ENCODE results near the gene UPK3A.

Gene UPK3A

GRCh38 chr22:45242778-45243191 is 42.0 kb upstream of the UPK3A start:
- no peak overlapping the region for H3K9ac ChIP-seq (ENCODE audit: low read length)
- H3K36me3 ChIP-seq (replicated peaks; ENCODE audit: insufficient read depth, low read length), result no peaks in the 10 kb centered on the region
- peaks cover 27% of the 10 kb centered on the region for H3K79me2 ChIP-seq (ENCODE audit: low read length)
- H2AFZ ChIP-seq (ENCODE audit: low read length), result no peak overlapping the region
- H3K27ac ChIP-seq (ENCODE audit: low read length), result no peak overlapping the region
- TF ChIP-seq EZH2 (optimal IDR thresholded peaks at IDR 0.05; ENCODE audit: low read depth, low read length), result no peak
- TF ChIP-seq, protein P1, sequence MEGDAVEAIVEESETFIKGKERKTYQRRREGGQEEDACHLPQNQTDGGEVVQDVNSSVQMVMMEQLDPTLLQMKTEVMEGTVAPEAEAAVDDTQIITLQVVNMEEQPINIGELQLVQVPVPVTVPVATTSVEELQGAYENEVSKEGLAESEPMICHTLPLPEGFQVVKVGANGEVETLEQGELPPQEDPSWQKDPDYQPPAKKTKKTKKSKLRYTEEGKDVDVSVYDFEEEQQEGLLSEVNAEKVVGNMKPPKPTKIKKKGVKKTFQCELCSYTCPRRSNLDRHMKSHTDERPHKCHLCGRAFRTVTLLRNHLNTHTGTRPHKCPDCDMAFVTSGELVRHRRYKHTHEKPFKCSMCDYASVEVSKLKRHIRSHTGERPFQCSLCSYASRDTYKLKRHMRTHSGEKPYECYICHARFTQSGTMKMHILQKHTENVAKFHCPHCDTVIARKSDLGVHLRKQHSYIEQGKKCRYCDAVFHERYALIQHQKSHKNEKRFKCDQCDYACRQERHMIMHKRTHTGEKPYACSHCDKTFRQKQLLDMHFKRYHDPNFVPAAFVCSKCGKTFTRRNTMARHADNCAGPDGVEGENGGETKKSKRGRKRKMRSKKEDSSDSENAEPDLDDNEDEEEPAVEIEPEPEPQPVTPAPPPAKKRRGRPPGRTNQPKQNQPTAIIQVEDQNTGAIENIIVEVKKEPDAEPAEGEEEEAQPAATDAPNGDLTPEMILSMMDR (IDR thresholded peaks at IDR 0.05; ENCODE audit: low read length), result no peak
- no peak for TF ChIP-seq EZH2phosphoT487 (IDR thresholded peaks at IDR 0.05; ENCODE audit: low read length)
- no peaks in the 10 kb centered on the region for H4K20me1 ChIP-seq (ENCODE audit: insufficient read depth, low read length)
- H3K9me3 ChIP-seq (replicated peaks; ENCODE audit: insufficient read depth, low read length), result no peaks in the 10 kb centered on the region
- DNase-seq, result no peak
- no peak overlapping the region for H3K4me2 ChIP-seq (ENCODE audit: low read depth, low read length)
- H3K9me2 ChIP-seq (replicated peaks; ENCODE audit: insufficient read depth, low read length), result no peaks in the 10 kb centered on the region
- 0 out of 2 replicates have a peak, but pooled peaks cover 6% of the 10 kb centered on the region for H3F3A ChIP-seq (ENCODE audit: insufficient read depth, low read length)
- no peaks in the 10 kb centered on the region for H3K27me3 ChIP-seq (replicated peaks; ENCODE audit: insufficient read depth, low read length)
- peaks cover 26% of the 10 kb centered on the region for H3K4me1 ChIP-seq (ENCODE audit: low read length)
- no peak overlapping the region for H3K4me3 ChIP-seq (ENCODE audit: low read length)

DNA sequence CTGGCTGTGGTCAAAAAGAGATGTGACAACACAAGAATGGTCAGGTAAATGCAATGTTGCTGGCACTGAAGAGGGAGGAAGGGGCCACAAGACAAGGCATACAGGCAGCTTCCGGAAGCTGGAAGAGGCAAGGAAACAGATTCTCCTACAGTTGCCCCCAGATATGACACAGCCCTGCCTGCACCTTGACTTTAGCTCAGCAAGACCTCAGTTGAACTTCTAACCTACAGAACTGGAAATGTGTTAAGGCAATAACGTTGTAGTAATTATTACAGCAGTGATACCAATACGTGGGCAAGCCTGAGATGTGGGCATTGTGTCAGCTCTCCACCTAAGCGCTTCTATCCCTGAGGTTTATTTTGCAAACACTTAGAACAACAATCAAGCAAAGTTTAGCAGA is 39.8 kb upstream of the UPK3A start:
- Histone ChIP-seq H2AFZ (ENCODE audit: low read length) (no peak overlapping the region), H3K36me3 (replicated peaks; ENCODE audit: insufficient read depth, low read length) (no peaks in the 10 kb centered on the region), H3K4me2 (ENCODE audit: low read depth, low read length) (no peak overlapping the region), H4K20me1 (ENCODE audit: insufficient read depth, low read length) (no peaks in the 10 kb centered on the region), H3F3A (ENCODE audit: insufficient read depth, low read length) (peaks cover 21% of the 10 kb centered on the region), H3K9me3 (replicated peaks; ENCODE audit: insufficient read depth, low read length) (no peaks in the 10 kb centered on the region), H3K27ac (ENCODE audit: low read length) (no peak overlapping the region), H3K9ac (ENCODE audit: low read length) (no peak overlapping the region), H3K4me1 (ENCODE audit: low read length) (peaks cover 21% of the 10 kb centered on the region), H3K27me3 (replicated peaks; ENCODE audit: insufficient read depth, low read length) (no peaks in the 10 kb centered on the region), H3K79me2 (ENCODE audit: low read length) (peaks cover 6% of the 10 kb centered on the region), H3K9me2 (replicated peaks; ENCODE audit: insufficient read depth, low read length) (no peaks in the 10 kb centered on the region), H3K4me3 (ENCODE audit: low read length) (no peak overlapping the region)
- no peak for DNase-seq
- TF ChIP-seq EZH2 (optimal IDR thresholded peaks at IDR 0.05; ENCODE audit: low read depth, low read length) (no peak), EZH2phosphoT487 (IDR thresholded peaks at IDR 0.05; ENCODE audit: low read length) (no peak)
- TF ChIP-seq, protein P1 (IDR thresholded peaks at IDR 0.05; ENCODE audit: low read length), result no peak

GRCh38 chr22:45246060-45246985 is 38.4 kb upstream of the UPK3A start:
- Histone ChIP-seq H3K27me3 (replicated peaks; ENCODE audit: insufficient read depth, low read length) (no peaks in the 10 kb centered on the region), H3K9me3 (replicated peaks; ENCODE audit: insufficient read depth, low read length) (no peaks in the 10 kb centered on the region), H3K36me3 (replicated peaks; ENCODE audit: insufficient read depth, low read length) (no peaks in the 10 kb centered on the region), H3K27ac (ENCODE audit: low read length) (no peak overlapping the region), H4K20me1 (ENCODE audit: insufficient read depth, low read length) (no peaks in the 10 kb centered on the region), H3K4me3 (ENCODE audit: low read length) (no peak overlapping the region), H2AFZ (ENCODE audit: low read length) (no peak overlapping the region), H3K9me2 (replicated peaks; ENCODE audit: insufficient read depth, low read length) (no peaks in the 10 kb centered on the region), H3K4me2 (ENCODE audit: low read depth, low read length) (no peak overlapping the region), H3K79me2 (ENCODE audit: low read length) (no peaks in the 10 kb centered on the region), H3K9ac (ENCODE audit: low read length) (no peak overlapping the region), H3K4me1 (ENCODE audit: low read length) (peaks cover 17% of the 10 kb centered on the region), H3F3A (ENCODE audit: insufficient read depth, low read length) (peaks cover 21% of the 10 kb centered on the region)
- no peak for TF ChIP-seq EZH2 (optimal IDR thresholded peaks at IDR 0.05; ENCODE audit: low read depth, low read length)
- DNase-seq, result no peak

Data from MM.1S (cell line).